Measurements from ENCODE around the gene SMTNL2.

SMTNL2 gene

GRCh38 chr17:4584101-4584916, at the start of gene SMTNL2:
Gene SMTNL2, plus strand, starts transcription at chr17:4584529. Its CDS starts 77 bp downstream, at chr17:4584606.
- peak in 1 of 2 experiments; percentile 7 for DNase-seq

GRCh38 chr17:4534928-4535666, 49.2 kb upstream of the SMTNL2 start:
- DNase-seq = no peak

GRCh38 chr17:4535667-4536258, 48.6 kb upstream of the SMTNL2 start:
- DNase-seq = no peak

- DNase-seq = no peak
These were observed 48.0 kb upstream of the SMTNL2 start for GRCh38 chr17:4536259-4536741.

GRCh38 chr17:4536742-4537411, 47.5 kb upstream of the SMTNL2 start:
- DNase-seq = no peak

- no peak for DNase-seq
These were observed 46.7 kb upstream of the SMTNL2 start for GRCh38 chr17:4537451-4538235.

- DNase-seq = no peak
These were observed 45.9 kb upstream of the SMTNL2 start for GRCh38 chr17:4538236-4539002.

GRCh38 chr17:4539025-4539424, 45.3 kb upstream of the SMTNL2 start:
- DNase-seq = no peak

GRCh38 chr17:4539576-4540223, 44.6 kb upstream of the SMTNL2 start:
- DNase-seq = no peak

GRCh38 chr17:4540224-4540651, 44.1 kb upstream of the SMTNL2 start:
- DNase-seq = no peak

- no peak for DNase-seq
These were observed 43.5 kb upstream of the SMTNL2 start for GRCh38 chr17:4540687-4541327.

GRCh38 chr17:4541328-4542002, 42.9 kb upstream of the SMTNL2 start:
- no peak for DNase-seq

- no peak for DNase-seq
These were observed 42.2 kb upstream of the SMTNL2 start for GRCh38 chr17:4542003-4542725.

GRCh38 chr17:4542726-4543191, 41.6 kb upstream of the SMTNL2 start:
- no peak for DNase-seq

- DNase-seq = no peak
These were observed 40.7 kb upstream of the SMTNL2 start for GRCh38 chr17:4543557-4544026.

- DNase-seq = no peak
These were observed 40.0 kb upstream of the SMTNL2 start for GRCh38 chr17:4544135-4544950.

GRCh38 chr17:4544951-4545216, 39.4 kb upstream of the SMTNL2 start:
- DNase-seq = no peak

All from NCI-H2081 (cell line).